HG02852 (cell line): ENCODE data around the gene CTIF.
A peak's percentile ranks its signal among the peaks of the same experiment; 100 is the strongest.

Experiments
- ATAC-seq: cut with Tn5 transposase; IDR thresholded peaks from one replicate; pipeline ENCODE4 v1.9.1; 2021; ENCODE audit warnings: mild to moderate bottlenecking, moderate library complexity; ENCODE audit not compliant: unreplicated experiment

CTIF gene

GRCh38 chr18:48782381-48782861 is 243.6 kb downstream of the CTIF start:
- no peak for ATAC-seq

DNA sequence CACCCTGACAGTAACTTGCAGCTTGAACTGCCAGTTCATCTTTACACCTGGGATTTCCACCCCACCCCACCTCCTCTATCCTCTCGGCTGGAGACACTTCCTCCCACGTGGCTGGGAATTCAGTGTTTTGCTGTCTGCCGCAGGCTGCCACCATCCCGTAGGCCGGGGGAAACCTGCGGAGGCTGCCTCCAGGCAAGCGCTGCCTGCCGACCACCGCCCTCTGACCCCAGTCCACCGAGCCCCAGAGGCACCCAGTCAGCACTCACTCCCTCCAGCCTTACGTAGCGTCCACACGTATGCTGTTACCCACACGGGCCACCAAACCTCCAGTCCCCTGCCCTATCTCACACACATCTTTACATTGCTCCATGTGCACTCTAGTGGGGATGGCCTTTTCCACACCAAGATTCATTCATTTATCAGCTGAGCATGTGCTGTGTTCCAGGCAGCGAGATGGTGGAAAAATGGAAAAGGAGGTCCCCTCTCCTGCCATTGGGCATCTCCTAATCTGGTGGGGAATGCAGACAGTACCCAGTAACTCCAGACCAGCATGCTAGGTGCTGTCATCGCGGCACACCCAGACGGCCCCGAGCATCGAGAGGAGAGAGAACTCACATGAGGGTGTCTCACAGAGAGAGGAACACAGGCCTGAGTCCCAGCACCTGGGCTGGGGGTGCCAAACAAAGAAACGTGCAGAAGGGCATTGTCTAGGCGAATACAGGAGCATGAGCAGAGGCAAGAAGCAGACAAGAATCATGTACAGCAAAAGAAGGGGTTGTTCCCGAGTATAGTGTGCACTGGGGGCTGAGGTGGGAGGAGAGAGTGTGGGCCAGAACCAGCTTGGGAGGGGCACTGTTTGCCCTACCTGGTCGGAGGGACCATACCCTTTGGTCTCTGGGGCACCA is 245.0 kb downstream of the CTIF start:
- no peak for ATAC-seq

GRCh38 chr18:48784656-48785055 is 245.8 kb downstream of the CTIF start:
- ATAC-seq, result no peak

DNA sequence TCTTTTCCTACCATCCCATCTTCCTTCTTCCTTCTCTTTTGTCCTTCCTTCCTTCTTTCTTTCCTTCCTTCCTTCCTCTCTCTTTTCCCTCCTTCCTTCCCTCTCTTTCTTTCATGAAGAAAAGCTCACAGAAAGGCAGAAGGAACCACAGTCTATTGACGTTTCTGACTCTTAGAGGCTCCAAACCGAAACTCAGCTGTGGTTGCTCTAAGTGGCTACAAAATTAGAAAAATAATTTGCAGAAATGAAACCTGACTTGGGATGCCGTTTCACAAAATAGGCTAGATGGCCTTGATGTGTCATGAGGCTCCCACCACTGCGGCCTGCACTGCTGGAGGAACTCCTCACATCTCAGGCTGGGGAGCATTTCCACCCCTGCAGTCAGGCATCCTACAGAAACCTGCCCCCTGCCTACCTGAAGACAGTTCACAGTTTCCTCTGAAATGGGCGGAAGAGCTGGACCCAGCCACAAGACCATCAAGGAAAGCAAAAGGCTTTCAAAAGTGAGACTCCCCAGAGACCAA is 246.3 kb downstream of the CTIF start:
- ATAC-seq, result peak; percentile 89

DNA sequence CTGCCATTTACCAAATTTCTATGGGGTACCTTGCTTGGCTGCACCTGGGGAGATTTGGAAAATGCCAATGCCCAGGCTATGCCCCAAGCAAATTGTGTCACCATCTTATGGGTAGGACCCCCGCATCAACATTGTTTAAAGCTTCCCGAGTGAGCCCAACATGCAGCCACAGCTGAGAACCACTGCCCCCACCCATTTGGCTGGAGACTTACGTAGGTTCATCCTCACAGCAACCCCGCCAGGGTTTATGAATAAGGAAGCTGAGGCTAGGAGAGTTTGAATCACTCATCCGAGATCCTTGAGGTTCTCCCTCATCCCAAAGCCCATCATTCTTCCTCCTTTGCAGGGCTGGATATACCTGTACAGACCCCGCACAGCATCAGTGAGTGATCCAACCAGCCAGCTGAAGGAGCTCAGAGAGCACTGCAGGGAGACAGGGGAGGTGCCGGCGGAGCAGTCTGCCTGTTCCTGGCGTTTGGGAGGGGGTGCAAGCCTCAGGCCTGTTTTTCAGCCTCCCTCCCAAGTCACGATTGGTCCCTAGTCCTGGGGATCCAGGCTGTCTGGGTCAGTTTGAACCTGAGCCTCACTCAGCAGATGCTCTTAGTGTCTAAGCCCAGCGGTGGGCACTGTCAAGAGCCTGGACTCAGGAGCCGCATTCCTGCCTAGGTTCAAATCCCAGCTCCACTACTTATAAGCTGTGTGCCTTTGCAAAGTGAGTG is 247.1 kb downstream of the CTIF start:
- no peak for ATAC-seq

DNA sequence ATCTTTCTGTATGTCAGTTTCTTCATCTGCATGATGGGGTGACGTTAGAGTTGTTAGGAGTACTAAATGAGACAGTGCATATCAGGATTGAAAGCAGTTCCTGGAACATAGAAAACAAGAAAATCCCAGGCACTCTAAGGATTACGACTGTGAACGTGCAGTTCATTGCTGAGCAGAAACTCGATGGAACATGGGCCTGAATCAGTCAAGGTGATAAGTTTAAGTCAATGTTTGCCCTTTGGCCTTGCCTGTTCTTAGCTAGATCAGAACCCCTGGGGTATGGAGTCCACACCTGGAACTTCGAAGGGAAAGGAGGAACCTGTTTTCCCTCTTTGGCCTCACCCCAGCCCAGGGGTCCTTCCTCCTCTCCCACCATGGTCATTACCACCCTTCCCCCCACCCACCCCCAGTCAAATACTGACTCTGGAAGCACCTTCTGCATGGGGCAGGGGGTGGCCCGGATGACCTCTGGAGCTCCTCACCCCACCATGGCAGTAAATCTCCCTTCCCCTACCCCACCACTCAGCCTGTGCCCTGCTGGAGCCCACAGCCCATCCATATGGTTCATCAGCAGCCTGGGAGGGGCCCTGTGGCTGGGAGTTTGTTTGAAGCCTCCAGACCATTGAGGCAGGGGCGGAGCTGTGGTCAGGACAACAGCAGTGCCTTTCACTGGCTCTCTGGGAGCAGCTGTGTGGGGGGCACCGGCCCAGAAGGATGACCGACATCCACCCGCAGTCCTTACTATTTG is 247.8 kb downstream of the CTIF start:
- ATAC-seq, result no peak

DNA sequence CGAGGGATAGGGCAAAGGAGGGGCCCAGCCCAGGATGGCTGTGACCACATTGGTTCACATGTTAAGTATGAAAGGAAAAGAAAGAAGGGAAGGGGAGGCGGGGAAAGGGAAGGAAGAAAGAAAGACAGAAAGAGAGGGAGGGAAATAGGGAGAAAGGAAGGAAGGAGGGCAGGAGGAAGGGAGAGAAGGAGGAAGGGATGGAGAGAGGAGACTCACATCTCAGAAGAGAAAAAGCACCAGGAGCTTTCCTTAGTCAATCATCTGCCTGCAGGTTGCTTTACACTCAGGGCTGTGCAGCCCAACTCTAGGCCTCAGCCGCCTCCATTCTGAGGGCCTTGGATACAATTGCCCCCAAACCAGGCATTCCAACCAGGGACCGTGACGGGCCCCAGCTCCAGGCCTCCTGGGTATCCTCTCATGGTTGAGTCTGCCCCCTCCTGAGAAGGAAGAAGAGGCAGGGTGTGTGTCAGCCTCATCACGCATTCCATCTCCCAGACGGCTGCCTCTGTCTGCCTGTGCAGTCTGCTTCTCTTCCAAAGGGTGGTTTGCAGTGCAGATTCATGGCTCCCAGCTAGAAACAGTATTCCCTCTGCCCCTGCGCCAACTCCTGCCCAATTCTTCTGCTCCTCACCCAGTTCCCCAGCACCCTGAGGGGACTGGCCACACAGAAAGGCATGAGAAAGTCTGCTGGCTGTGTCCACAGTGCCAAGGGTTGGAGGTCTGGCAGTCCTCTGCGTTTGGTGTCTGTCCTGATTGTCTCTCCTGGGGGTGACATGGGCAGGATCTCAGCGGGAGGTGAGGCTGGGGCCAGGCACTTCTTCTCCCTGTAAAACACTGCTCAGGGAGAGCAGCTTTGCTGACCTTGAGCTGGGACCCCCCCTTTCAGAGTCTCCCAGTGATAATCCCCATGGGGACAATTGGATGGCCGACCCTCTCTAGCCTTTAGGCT is 248.6 kb downstream of the CTIF start:
- ATAC-seq, result no peak

GRCh38 chr18:48788373-48788772 is 249.5 kb downstream of the CTIF start:
- ATAC-seq, result no peak

- ATAC-seq, result no peak
These were observed 250.5 kb downstream of the CTIF start for GRCh38 chr18:48789259-48789812.

- ATAC-seq, result no peak
These were observed 251.5 kb downstream of the CTIF start for GRCh38 chr18:48790226-48790863.

DNA sequence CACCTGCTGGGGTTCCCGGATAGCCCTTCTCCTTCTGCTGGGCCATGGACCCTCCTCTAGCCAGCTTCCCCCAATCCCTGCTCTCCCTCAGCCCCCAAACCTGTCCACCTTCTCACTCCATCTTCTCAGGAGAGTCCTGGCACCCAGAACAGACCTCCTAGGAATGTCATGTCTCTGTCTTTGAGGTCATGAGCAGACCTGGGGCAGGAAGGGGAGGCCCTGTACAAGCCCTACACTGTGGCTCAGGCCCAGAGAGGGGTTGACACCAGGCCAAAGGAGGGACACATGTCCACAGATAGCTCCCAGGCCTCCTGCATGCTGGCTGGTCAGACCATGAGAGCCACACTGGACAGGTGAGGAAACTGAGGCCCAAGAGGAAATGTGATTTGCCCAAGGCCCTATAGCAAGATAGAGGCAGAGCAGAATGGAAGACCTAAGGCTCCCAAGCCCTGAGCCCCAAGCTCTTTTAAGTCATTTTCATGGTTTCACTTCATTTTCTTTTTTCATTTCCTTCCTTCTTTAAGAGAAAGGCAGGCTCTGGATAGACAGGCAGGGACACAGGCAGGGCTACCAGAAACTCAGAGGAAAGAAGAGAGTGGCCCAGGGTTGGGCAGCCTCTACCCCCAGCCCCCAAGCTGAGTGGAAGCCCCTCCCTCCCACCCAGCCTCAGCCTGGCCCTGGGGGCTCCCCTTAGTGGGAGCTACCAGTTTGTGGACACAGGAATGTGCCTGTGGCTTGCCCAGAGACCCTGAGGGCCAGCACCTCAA is 252.2 kb downstream of the CTIF start:
- no peak for ATAC-seq

DNA sequence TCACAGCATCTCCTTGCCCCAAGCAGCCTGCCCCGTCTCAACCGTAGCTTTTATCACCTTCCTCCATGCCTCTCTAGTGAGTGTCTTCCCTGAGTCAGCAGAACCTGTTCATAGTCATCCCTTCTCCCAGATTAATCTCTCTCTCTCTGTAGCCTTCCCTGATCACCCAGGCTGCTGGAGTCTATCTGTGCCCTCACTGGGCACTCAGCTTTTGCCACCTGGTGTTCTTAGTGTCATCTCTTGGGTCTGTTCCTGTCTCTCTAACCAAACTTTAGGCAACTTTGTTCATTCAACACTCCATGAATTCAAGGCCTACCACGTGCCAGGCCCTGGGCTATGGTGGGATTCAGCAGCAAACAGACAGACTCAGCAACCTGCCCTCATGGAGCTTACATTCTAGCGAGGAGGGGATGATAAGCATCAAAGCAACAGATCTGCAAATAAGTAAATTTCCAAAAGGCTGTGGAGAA is 252.8 kb downstream of the CTIF start:
- ATAC-seq, result no peak

GRCh38 chr18:48792141-48792540 is 253.3 kb downstream of the CTIF start:
- ATAC-seq, result no peak

DNA sequence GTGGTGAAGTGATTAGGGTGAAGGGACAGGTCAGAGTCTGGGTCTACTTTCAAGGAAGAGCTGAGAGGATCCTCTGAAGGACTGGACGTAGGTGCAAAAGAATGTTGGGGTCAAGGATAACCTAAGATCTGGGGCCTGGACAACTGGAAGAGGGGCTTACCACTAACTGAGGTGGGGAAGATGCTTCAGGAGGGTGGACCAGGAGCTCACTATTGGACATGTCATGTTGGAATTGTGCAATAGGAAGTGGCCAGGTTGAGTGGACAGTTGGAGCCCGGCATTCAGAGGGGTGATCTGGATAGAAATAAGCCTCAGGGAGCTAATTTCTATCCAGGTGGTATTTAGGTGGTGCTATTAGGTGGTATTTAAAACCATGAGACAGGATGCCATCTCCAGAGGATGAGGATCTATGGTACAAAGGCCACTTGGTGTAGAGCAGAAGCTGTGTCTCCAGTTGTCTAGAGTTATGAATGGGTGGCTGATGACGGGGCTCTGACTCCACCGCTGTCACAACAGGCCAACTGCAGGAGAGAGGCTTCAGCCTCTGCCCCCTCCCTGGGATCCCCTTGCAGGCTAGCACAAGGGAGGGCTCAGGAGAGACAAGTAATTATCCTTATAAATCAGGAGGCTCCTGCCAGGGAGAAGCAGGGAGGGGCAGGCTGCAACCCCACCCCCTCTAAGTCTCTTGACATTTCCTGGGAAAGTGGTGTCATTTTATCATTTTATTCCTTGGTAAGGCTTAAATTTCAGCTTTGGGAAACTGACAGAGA is 254.0 kb downstream of the CTIF start:
- no peak for ATAC-seq

DNA sequence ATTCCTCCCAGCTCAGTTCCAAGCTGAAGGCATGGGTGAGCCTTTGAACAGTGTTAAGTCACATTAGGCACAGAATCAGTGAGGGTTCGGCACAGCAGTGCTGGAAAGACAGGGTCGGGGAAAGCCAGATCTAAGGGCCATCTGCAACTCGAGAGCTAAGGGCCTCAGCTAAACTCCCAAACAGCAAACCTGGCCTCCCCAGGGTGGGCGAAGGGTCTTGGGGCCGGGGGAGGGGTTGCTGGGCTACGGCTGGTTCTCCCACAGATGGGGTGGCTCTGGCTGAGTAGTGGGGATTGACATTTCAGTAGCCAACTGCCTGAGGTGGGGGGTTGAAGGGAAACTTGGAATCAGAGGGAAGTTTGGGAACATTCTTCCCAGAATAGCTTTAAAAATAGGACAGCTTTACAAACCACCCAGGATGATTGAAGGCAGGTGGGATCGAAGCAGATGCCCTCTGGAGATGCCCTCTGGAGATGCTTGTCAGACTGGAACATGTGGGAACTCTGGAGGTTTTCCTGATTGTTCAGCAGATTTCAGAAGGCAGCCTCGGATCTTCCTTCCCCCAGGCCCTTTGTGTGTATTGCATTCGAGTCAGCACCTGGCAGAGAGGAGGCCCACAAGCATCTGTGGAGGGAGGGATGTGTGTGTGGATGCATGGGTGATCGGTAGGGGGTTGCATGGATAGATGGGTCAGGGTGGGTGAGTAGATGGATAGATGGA is 255.6 kb downstream of the CTIF start:
- ATAC-seq, result no peak

DNA sequence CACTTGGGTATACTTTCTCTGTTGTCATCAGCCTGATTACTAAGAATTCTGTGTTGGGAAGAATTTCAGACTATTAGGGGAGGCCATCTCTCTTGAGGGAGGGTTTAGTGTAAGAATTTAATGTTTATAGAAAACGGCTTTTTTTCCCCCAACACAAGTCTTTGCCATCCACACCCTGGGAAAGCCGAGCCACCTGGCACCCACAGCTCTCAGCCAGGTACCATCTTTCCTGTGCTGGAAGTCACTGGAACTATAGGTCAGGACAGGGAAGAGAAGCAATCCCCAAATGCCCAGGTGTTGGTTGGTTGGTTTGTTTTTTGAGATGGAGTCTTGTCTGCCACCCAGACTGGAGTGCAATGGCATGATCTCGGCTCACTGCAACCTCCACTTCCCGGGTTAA is 256.9 kb downstream of the CTIF start:
- ATAC-seq, result no peak
